K562 (cell line): ENCODE data around the gene SNX1. TPM values are rescaled to one million over a fixed set of nuclear protein-coding genes. Genes with fewer than 3 reads are reported as not detected.
A peak's percentile ranks its signal among the peaks of the same experiment; 100 is the strongest.

Experiments
- ARID3A ChIP-seq: IDR thresholded peaks from 2 replicates; pipeline ENCODE4 v1.6.1; 2012; ENCODE audit warnings: low read depth, low read length, improper control_type of control experiment, borderline replicate concordance
- ARID4B ChIP-seq: sonication (generic); formaldehyde crosslinking; IDR thresholded peaks from 2 replicates; pipeline ENCODE4 v1.8.0; 2022; ENCODE audit warnings: mild to moderate bottlenecking, missing genetic modification reagents
- DEAF1 ChIP-seq: fragments of 450-650 bp; formaldehyde crosslinking; IDR thresholded peaks from 2 replicates; pipeline ENCODE4 v1.4.0; 2020; ENCODE audit warnings: mild to moderate bottlenecking, moderate library complexity
- E2F3 ChIP-seq: fragments of 250-450 bp; sonication (Bioruptor Pico); IDR thresholded peaks from 2 replicates; pipeline ENCODE4 v1.4.0; 2020; ENCODE audit warnings: mild to moderate bottlenecking
- FOXP1 ChIP-seq: sonication (generic); formaldehyde crosslinking; IDR thresholded peaks from 2 replicates; pipeline ENCODE4 v1.8.0; 2022; ENCODE audit warnings: mild to moderate bottlenecking, missing genetic modification reagents
- HDAC6 ChIP-seq: IDR thresholded peaks from 2 replicates; pipeline ENCODE4 v1.6.1; 2012; ENCODE audit warnings: low read depth, mild to moderate bottlenecking, control low read depth, inconsistent platforms, low read length, moderate library complexity
- NCOA6 ChIP-seq: fragments of 450-650 bp; IDR thresholded peaks from 2 replicates; pipeline ENCODE4 v1.6.1; 2017; ENCODE audit warnings: mild to moderate bottlenecking
- NCOR1 ChIP-seq: fragments of 450-650 bp; IDR thresholded peaks from 2 replicates; pipeline ENCODE4 v1.6.1; 2016; ENCODE audit warnings: mild to moderate bottlenecking, moderate library complexity
- NR0B1 ChIP-seq: fragments of 450-650 bp; IDR thresholded peaks from one replicate; pipeline ENCODE4 v1.6.1; 2018; ENCODE audit warnings: mild to moderate bottlenecking, moderate library complexity; ENCODE audit not compliant: partially characterized antibody
- POLR2A ChIP-seq: fragments of 450-650 bp; conservative IDR thresholded peaks from 2 replicates; pipeline ENCODE4 v1.6.1; 2016
- SIX5 ChIP-seq, 2 experiments: IDR thresholded peaks; 2 replicates each; pipeline ENCODE4 v1.6.1; 2011; ENCODE audit warnings: low read length in 2 of 2, borderline replicate concordance in 1 of 2, low read depth in 1 of 2, mild to moderate bottlenecking in 1 of 2, moderate library complexity in 1 of 2; ENCODE audit not compliant: insufficient read depth in 1 of 2
- SUPT5H ChIP-seq: fragments of 450-650 bp; IDR thresholded peaks from 2 replicates; pipeline ENCODE4 v1.6.1; 2016
- USF1 ChIP-seq: sonication (generic); formaldehyde crosslinking; IDR thresholded peaks from 2 replicates; pipeline ENCODE4 v1.9.0; 2022; ENCODE audit warnings: mild to moderate bottlenecking, missing genetic modification reagents
- ZNF140 ChIP-seq: fragments of 250-450 bp; sonication (Bioruptor Pico); IDR thresholded peaks from 2 replicates; pipeline ENCODE4 v1.8.0; 2021; ENCODE audit warnings: moderate library complexity, mild to moderate bottlenecking, inconsistent platforms
- ZNF586 ChIP-seq: fragments of 450-650 bp; formaldehyde crosslinking; conservative IDR thresholded peaks from 2 replicates; pipeline ENCODE4 v1.4.0; 2020; ENCODE audit warnings: mild to moderate bottlenecking, moderate library complexity
- polyA plus RNA-seq, 8 experiments: library from polyadenylated mRNA; depleted of rRNA in 4 of 8; stranded (reverse) in 5 of 8; unstranded in 3 of 8; fragments of >200 nt; fragmentation: Nextera tagmentation in 2 of 8; fragmentation: Illumina TruSeq in 1 of 8; extraction: Ambion mirVana in 2 of 8; extraction: Trizol in 1 of 8; gene quantifications; 2 replicates each; pipeline versions ENCODE4 v1.2.1 to v1.2.3, GENCODE V29; 2011 to 2014; ENCODE audit warnings: inconsistent platforms in 1 of 8, missing spikeins in 1 of 8
- total RNA-seq, 7 experiments: library from RNA; depleted of rRNA in 6 of 7; stranded (reverse); fragments of >200 nt in 6 of 7; fragmentation: Illumina TruSeq in 2 of 7; extraction: Trizol in 2 of 7; gene quantifications; 2 replicates each; pipeline versions ENCODE4 v1.2.1 to v1.2.3, GENCODE V29; 2011 to 2021; ENCODE audit warnings: low replicate concordance in 1 of 7

SNX1 gene
- total and polyA plus RNA-seq, 9 of the 15 experiments (the other 6 are each of a cell fraction or from before 2014, with no cell fraction given) = 11.0 to 105 (median 59.9) TPM

- TF ChIP-seq SIX5 (IDR thresholded peaks at IDR 0.05; ENCODE audit: borderline replicate concordance in 1 of 2, insufficient read depth in 1 of 2, low read depth in 1 of 2, low read length in 2 of 2) = no peak
- peak; percentile 38 for TF ChIP-seq SUPT5H
- TF ChIP-seq ZNF586 (CRISPR knock-in tag) = no peak
- no peak for TF ChIP-seq NCOA6
- peak; percentile 48; the same call in 1 of the 2 replicates for TF ChIP-seq ARID4B
- no peak for TF ChIP-seq DEAF1 (CRISPR knock-in tag)
- TF ChIP-seq NCOR1 = no peak
- TF ChIP-seq NR0B1 = no peak
- TF ChIP-seq FOXP1 (CRISPR knock-in tag) = 0 out of 2 replicates have a peak, but pooled peaks have one; percentile 35
- no peak for TF ChIP-seq HDAC6
- peak; percentile 38; the same call in 1 of the 2 replicates for TF ChIP-seq POLR2A
- TF ChIP-seq ZNF140 (CRISPR knock-in tag) = no peak
- TF ChIP-seq ARID3A = no peak
- TF ChIP-seq E2F3 (CRISPR knock-in tag) = no peak
- TF ChIP-seq USF1 = 0 out of 2 replicates have a peak, but pooled peaks have one; percentile 21
These were observed 62.8 kb downstream of the SNX1 start (continued) for GRCh38 chr15:64158363-64159134.
